Pancreas (tissue), 10 donors: ENCODE data around the gene MYL4. TPM values are rescaled to one million over a fixed set of nuclear protein-coding genes. Genes with fewer than 3 reads are reported as not detected.
"Not testable (repeated sequence)": the region's sequence is repeated elsewhere in the genome, so short reads cannot be mapped to it uniquely, and the experiment has no call there.

ENCODE experiments used
- ATAC-seq, 4 donors: fragments of 200-7000 bp; cut with Tn5 transposase; one replicate each; pipeline versions ENCODE4 v1.8.0 to v1.9.1; 2020; ENCODE audit warnings: mild to moderate bottlenecking in 4 of 4, moderate library complexity in 4 of 4
- DNase-seq, 6 donors: peaks; one replicate each; pipeline ENCODE4 v3.0.0-alpha.2; 2020
- FAIRE-seq: peaks from 2 replicates; lab custom pipeline; 2012; peaks lifted over from hg19 to GRCh38; lab: Jason Lieb, UNC
- H3K27ac ChIP-seq, 4 donors: fragments of 200-600 bp; sonication (generic); 1 replicate in 3 of 4; 2 replicates in 1 of 4; pipeline versions ENCODE4 v1.5.0 to v1.8.0; 2020
- H3K27me3 ChIP-seq, 4 donors: fragments of 200-600 bp; one replicate each; pipeline ENCODE4 v1.8.0; 2021
- H3K36me3 ChIP-seq, 3 donors: fragments of 200-600 bp; sonication (generic) in 1 of 3; one replicate each; pipeline versions ENCODE4 v1.5.0 to v1.8.0; 2020 to 2021
- H3K4me1 ChIP-seq, 3 donors: fragments of 200-600 bp; one replicate each; pipeline ENCODE4 v1.8.0; 2021
- H3K4me3 ChIP-seq, 4 donors: fragments of 200-600 bp; sonication (generic) in 2 of 4; one replicate each; pipeline versions ENCODE4 v1.5.0 to v1.8.0; 2020 to 2021
- H3K9me3 ChIP-seq, 4 donors: fragments of 200-600 bp; one replicate each; pipeline ENCODE4 v1.8.0; 2021
- CTCF ChIP-seq, 4 donors: fragments of 200-600 bp; sonication (generic) in 3 of 4; IDR thresholded peaks; one replicate each; pipeline versions ENCODE4 v1.5.0 to v1.8.0; 2021; ENCODE audit warnings: antibody characterized with exemption in 4 of 4
- WGBS, 2 donors: extraction: QIAGEN DNeasy Blood & Tissue Kit; methylation state at CpG; one replicate each; pipeline ENCODE4 v1.1.7; 2013; 5-methylcytosine and 5-hydroxymethylcytosine counted together
- intact Hi-C, 3 donors: fragments of 100-400 bp; cut with DNase I; formaldehyde crosslinking; loops; one replicate each; pipeline versions ENCODE4 v1.11.1 to v1.14.2; 2022
- polyA plus RNA-seq, 2 donors: library from polyadenylated mRNA; stranded (reverse); fragments of 200-250 nt; gene quantifications; one replicate each; pipeline ENCODE4 v1.2.3, GENCODE V29; 2013
- total RNA-seq, 6 donors: library from RNA; stranded (reverse); fragmentation: NEBNext Ultra II Directional in 4 of 6; extraction: Animal tissue kit (Norgen Biotek cat#: 25700) in 4 of 6; gene quantifications; one replicate each; pipeline versions ENCODE4 v1.2.1 to v1.2.4, GENCODE V29; 2021 to 2023
- donor health status: healthy with polysubstance abuse.
- donor health status: DM: no; HTN: no; CAD: no; lungs with moderate emphysema.
- donor health status: DM: no; HTN: no; CAD: no.
- donor health status: control.
- donor health status: control.
- donor health status: Bipolar disorder and iron deficiency.
- donor health status: DM: yes; HTN: yes; CAD: no.
- donor health status: DM: no; HTN: no; CAD: no.
- donor health status: DM: no; HTN: no; CAD: no.
- donor health status: DM: yes; HTN: yes; CAD: no.

Gene MYL4
- total and polyA plus RNA-seq, 8 donors: 0.23 to 0.53 (median 0.28) TPM; not detected in 4

DNA sequence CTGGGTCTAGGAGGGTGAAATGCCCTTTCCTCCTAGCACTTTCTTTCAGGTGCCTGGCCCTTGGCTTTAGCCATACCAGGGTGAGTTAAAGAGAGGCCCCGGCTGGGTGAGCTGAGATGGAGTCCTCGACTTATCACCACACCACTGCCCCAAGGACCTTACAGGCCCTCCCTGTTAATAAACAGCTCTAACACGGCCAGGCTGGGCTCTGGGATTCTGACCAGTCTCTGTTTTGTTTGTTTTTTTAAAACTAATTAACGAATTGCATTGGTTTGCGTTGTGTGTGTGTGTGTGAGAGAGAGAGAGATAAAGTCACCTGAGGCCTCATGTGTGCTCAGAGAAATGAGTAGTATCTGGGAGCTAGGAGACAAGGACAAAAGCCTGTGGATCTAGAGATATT lies 14.3 kb downstream of the MYL4 start:
- ATAC-seq: peak in 1 of 4 donors; percentile 25
- DNase-seq: no peak
- H3K4me1 ChIP-seq: peaks cover 0 to 17% (median 5%) of the 10 kb centered on the region in 3 donors
- 44 to 58% methylated on average over 5 of the region's 5 CpGs for WGBS, 2 donors
- no peak for TF ChIP-seq CTCF (IDR thresholded peaks at IDR 0.05)
- FAIRE-seq: no peak
- intact Hi-C loops: no loop called here
- no peak overlapping the region for H3K27ac ChIP-seq
- H3K27me3 ChIP-seq: no peaks in the 10 kb centered on the region
- H3K36me3 ChIP-seq: no peaks in the 10 kb centered on the region
- H3K9me3 ChIP-seq: no peaks in the 10 kb centered on the region
- no peak overlapping the region for H3K4me3 ChIP-seq

DNA sequence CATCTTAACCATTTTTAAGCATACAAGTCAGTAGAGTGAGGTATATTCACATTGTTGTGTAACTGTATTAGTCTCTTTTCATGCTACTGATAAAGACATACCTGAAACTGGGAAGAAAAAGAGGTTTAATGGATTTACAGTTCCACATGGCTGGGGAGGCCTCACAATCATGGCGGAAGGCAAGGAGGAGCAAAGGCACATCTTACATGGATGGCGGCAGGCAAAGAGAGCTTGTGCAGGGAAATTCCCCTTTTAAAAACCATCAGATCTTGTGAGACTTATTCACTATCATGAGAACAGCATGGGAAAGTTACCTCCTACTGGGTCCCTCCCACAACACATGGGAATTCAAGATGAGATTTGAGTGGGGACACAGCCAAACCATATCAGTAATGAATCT lies 14.9 kb downstream of the MYL4 start:
- H3K9me3 ChIP-seq, H3K36me3 ChIP-seq, FAIRE-seq, ATAC-seq, DNase-seq, intact Hi-C loops, H3K27ac ChIP-seq, H3K4me3 ChIP-seq, H3K27me3 ChIP-seq: not testable (repeated sequence)
- WGBS, 2 donors: 96 to 99% methylated on average over 2 of the region's 2 CpGs
- peaks cover 0 to 17% (median 5%) of the 10 kb centered on the region in 3 donors for H3K4me1 ChIP-seq

- FAIRE-seq (no peak), ATAC-seq (peak in 1 of 4 donors; percentile 6), DNase-seq (no peak)
- Histone ChIP-seq H3K36me3 (no peaks in the 10 kb centered on the region), H3K4me1 (peaks cover 0 to 18% (median 6%) of the 10 kb centered on the region in 3 donors), H3K27me3 (no peaks in the 10 kb centered on the region), H3K27ac (peak overlapping the region in 2 of 4 donors; percentile 33 to 59), H3K4me3 (no peak overlapping the region), H3K9me3 (no peaks in the 10 kb centered on the region)
- no peak for TF ChIP-seq CTCF (IDR thresholded peaks at IDR 0.05)
- WGBS, 2 donors: 67 to 68% methylated on average over 1 of the region's 1 CpG
- intact Hi-C loops: loop anchor here in 1 of 3 donors (5.0 kb wide), 1 partner anchor 87 kb away; no protein-coding TSS in a partner anchor
These were observed 15.8 kb downstream of the MYL4 start for GRCh38 chr17:47224966-47225365.

- no peak for TF ChIP-seq CTCF (IDR thresholded peaks at IDR 0.05)
- Histone ChIP-seq H3K27me3 (no peaks in the 10 kb centered on the region), H3K4me1 (peaks cover 0 to 22% (median 8%) of the 10 kb centered on the region in 3 donors), H3K9me3 (no peaks in the 10 kb centered on the region), H3K27ac (peak overlapping the region in 2 of 4 donors; percentile 33 to 59), H3K36me3 (no peaks in the 10 kb centered on the region), H3K4me3 (no peak overlapping the region)
- no peak for FAIRE-seq
- DNase-seq: peak in 3 of 6 donors; percentile 36 to 73 (median 59)
- peak in 3 of 4 donors; percentile 51 to 72 (median 69) for ATAC-seq
- WGBS, 2 donors: 40 to 44% methylated on average over 3 of the region's 3 CpGs
- intact Hi-C loops: loop anchor here in 1 of 3 donors (5.0 kb wide), 1 partner anchor 87 kb away; no protein-coding TSS in a partner anchor
These were observed 16.3 kb downstream of the MYL4 start for GRCh38 chr17:47225436-47225858.

DNA sequence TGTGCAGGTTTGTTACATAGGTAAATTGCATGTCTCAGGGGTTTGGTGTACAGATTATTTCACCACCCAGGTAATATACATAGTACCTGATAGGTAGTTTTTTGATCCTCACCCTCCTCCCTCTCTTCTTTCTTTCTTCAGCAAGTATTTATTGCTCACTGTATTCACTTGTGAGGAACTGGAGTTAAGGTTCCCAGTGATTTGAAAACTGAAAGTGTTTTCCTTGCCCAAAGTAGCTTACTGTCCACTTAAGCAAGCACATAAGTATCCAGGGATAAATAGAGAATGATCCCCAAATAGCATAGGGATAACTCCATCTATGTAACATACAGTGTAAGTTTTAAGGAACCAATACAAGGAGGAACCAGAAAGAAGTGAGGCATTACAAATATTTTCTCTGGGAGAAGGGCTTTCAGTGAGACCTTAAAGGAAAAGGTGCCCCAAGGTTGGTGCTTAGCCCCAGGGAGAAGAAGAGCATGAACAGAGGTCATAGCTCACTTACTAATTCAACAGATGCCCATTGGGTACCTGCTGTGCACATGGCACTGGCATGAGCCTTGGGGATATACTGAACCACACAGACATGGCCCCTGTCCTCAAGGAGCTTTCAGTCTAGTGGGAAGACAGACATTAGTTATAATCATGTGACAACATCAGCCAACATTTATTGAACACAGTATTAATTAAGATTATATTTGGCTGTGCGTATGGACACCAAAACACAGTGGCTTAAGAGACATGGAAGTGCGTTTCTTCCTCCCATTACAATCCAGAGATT lies 17.0 kb downstream of the MYL4 start:
- Histone ChIP-seq H3K4me3 (no peak overlapping the region), H3K9me3 (no peaks in the 10 kb centered on the region), H3K27ac (peak overlapping the region in 2 of 4 donors; percentile 33 to 59), H3K36me3 (no peaks in the 10 kb centered on the region), H3K4me1 (peaks cover 0 to 22% (median 8%) of the 10 kb centered on the region in 3 donors), H3K27me3 (no peaks in the 10 kb centered on the region)
- 87 to 90% methylated on average over 2 of the region's 2 CpGs for WGBS, 2 donors
- FAIRE-seq (no peak), ATAC-seq (no peak), DNase-seq (no peak)
- intact Hi-C loops: loop anchor here in 1 of 3 donors (5.0 kb wide), 1 partner anchor 86 kb away; no protein-coding TSS in a partner anchor
- TF ChIP-seq CTCF (IDR thresholded peaks at IDR 0.05): no peak
